DOHH2 (cell line): Measurements from ENCODE around the gene CBFA2T3.

Experiments
- EZH2phosphoT487 ChIP-seq: fragments of 200-600 bp; sonication (generic); IDR thresholded peaks from 2 replicates; pipeline ENCODE4 v1.6.1; 2017; ENCODE audit warnings: borderline replicate concordance, mild to moderate bottlenecking, antibody characterized with exemption, low read length, moderate library complexity, mixed read lengths
- TF ChIP-seq, protein P1 (sequence below): fragments of 200-600 bp; sonication (generic); IDR thresholded peaks from one replicate; pipeline ENCODE4 v1.5.1; 2014; ENCODE audit warnings: antibody characterized with exemption, mild to moderate bottlenecking, low read depth, low read length; ENCODE audit not compliant: poor library complexity, severe bottlenecking

GRCh38 chr16:88855176-88855575, 121.8 kb downstream of the CBFA2T3 start:
- TF ChIP-seq, protein P1, sequence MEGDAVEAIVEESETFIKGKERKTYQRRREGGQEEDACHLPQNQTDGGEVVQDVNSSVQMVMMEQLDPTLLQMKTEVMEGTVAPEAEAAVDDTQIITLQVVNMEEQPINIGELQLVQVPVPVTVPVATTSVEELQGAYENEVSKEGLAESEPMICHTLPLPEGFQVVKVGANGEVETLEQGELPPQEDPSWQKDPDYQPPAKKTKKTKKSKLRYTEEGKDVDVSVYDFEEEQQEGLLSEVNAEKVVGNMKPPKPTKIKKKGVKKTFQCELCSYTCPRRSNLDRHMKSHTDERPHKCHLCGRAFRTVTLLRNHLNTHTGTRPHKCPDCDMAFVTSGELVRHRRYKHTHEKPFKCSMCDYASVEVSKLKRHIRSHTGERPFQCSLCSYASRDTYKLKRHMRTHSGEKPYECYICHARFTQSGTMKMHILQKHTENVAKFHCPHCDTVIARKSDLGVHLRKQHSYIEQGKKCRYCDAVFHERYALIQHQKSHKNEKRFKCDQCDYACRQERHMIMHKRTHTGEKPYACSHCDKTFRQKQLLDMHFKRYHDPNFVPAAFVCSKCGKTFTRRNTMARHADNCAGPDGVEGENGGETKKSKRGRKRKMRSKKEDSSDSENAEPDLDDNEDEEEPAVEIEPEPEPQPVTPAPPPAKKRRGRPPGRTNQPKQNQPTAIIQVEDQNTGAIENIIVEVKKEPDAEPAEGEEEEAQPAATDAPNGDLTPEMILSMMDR: no peak
- TF ChIP-seq EZH2phosphoT487: no peak
